ENCODE data around the gene GNAI2.
"Not testable (repeated sequence)": the region's sequence is repeated elsewhere in the genome, so short reads cannot be mapped to it uniquely, and the experiment has no call there.

The GNAI2 gene

DNA sequence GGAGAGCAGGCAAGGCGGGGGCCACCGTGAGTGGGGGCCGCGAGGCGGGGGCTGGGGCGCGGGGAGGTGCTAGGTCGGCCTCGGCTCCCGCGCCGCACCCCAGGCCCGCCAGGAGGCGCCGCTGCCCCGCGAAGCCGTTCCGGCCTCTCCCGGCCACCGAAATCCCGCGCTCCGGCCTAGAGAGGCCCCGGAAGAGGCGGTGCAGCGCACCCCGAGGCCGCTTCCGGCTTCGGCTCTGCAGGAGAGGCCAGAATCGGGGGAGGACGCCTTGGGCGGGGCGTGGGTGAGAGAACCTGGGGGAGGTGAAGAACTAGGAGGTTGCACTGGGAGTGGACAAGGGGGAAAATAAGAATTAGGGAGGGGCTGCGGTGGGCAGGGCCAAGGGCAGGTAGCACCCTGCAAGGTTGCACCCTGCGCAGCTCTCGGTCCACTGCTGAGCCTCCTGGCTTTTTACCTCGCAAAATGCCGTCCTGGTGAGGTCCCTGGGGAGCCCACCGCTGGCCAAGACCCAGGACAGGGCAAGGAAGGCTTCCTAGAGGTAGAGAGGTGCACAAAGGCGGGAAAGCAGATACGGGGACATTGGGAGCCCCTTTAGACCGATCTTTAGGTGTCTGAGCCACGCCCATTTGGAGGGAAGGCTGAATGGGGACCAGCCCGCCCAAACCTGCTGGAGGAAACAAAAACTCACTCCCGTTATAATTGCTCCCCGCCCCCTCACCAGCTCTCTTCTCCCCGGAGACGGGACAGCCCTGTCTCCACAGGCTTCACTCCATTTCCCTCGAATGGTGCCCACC, 8.4 kb upstream of the GNAI2 start:
- H3K4me1 ChIP-seq, result peaks cover 36 to 57% (median 46%) of the 10 kb centered on the region in 10 experiments
- peaks cover 0 to 10% (median 5%) of the 10 kb centered on the region in 11 experiments; a peak in 8 of 22 replicates for H3K27me3 ChIP-seq
- no peak for TF ChIP-seq Cebpa-rat (IDR thresholded peaks at IDR 0.05)
- H3K4me3 ChIP-seq, result peak overlapping the region; percentile 61 to 81 (median 76)
- H4K20me1 ChIP-seq, result no peaks in the 10 kb centered on the region
- H3K4me2 ChIP-seq, result peak overlapping the region; percentile 88 to 100 (median 98)
- no peaks in the 10 kb centered on the region for H3K36me3 ChIP-seq
- H3K27ac ChIP-seq, result peak overlapping the region; percentile 44 to 83 (median 75); a peak in 20 of 22 replicates
- H3K9ac ChIP-seq, result peak overlapping the region; percentile 67 to 84 (median 79)
- H3K9me3 ChIP-seq (replicated peaks in 1 of 11), result no peaks in the 10 kb centered on the region

DNA sequence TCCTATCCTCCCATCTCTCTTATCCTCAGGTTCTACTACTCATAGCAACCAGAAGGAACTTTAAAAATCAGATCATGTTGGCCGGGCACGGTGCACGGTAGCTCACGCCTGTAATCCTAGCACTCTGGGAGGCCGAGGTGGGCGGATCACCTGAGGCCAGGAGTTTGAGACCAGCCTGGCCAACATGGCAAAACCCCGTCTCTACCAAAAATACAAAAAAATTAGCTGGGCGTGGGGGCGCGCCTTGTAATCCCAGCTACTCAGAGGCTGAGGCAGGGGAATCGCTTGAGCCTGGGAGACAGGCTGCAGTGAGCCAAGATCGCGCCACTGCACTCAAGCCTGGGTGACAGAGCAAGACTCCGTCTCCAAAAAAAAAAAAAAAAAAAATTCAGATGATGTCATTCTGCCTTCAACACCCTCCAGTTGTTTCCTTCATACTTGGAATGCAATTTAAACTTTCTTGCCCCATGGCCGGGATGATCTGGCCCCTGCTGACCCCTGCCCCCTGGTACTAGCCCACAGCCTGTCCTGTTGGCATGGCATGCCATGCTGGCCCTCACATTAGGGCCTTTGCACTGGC, 7.7 kb upstream of the GNAI2 start:
- Histone ChIP-seq H3K4me3 (peak overlapping the region; percentile 61 to 81 (median 76)), H3K27ac (peak overlapping the region in 10 of 11 experiments; percentile 57 to 83 (median 76); a peak in 19 of 22 replicates), H3K9ac (peak overlapping the region; percentile 67 to 84 (median 79); a peak in 21 of 22 replicates), H3K4me2 (peak overlapping the region; percentile 88 to 100 (median 98)), H3K4me1 (peaks cover 36 to 62% (median 49%) of the 10 kb centered on the region in 10 experiments)
- H3K36me3 ChIP-seq; H4K20me1 ChIP-seq; H3K9me3 ChIP-seq (replicated peaks in 1 of 11); H3K27me3 ChIP-seq: not testable (repeated sequence)

DNA sequence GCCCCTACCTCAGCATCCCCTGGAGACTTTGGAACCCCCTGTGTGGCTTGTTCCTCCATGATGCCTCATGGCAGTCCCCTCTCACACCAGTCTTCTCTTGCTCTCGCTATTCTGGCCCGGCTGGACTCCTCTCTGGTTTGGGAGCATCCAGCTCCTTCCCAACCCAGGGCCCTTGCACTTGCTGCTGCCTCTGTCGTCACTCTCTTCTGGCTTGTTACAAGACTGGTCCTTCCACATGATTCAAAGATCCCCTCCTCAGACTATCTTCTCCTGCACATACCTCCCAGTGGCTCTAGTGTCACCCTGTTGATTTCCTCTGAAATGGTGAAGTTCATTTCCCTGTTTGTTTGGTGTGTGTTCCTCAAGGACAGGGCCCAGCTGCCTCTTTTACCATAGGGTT, 6.5 kb upstream of the GNAI2 start:
- Histone ChIP-seq H3K27me3 (peaks cover 0 to 4% (median 0%) of the 10 kb centered on the region in 11 experiments; a peak in 4 of 22 replicates), H3K4me3 (no peak overlapping the region), H4K20me1 (no peaks in the 10 kb centered on the region), H3K4me1 (peaks cover 39 to 74% (median 57%) of the 10 kb centered on the region in 10 experiments), H3K4me2 (peak overlapping the region in 9 of 11 experiments; percentile 36 to 100 (median 98); a peak in 12 of 22 replicates), H3K36me3 (no peaks in the 10 kb centered on the region), H3K27ac (peak overlapping the region in 9 of 11 experiments; percentile 6 to 78 (median 70); a peak in 16 of 22 replicates), H3K9me3 (replicated peaks in 1 of 11) (no peaks in the 10 kb centered on the region), H3K9ac (peak overlapping the region in 6 of 11 experiments; percentile 9 to 79 (median 41); a peak in 5 of 22 replicates)
- TF ChIP-seq Cebpa-rat (IDR thresholded peaks at IDR 0.05), result no peak

DNA sequence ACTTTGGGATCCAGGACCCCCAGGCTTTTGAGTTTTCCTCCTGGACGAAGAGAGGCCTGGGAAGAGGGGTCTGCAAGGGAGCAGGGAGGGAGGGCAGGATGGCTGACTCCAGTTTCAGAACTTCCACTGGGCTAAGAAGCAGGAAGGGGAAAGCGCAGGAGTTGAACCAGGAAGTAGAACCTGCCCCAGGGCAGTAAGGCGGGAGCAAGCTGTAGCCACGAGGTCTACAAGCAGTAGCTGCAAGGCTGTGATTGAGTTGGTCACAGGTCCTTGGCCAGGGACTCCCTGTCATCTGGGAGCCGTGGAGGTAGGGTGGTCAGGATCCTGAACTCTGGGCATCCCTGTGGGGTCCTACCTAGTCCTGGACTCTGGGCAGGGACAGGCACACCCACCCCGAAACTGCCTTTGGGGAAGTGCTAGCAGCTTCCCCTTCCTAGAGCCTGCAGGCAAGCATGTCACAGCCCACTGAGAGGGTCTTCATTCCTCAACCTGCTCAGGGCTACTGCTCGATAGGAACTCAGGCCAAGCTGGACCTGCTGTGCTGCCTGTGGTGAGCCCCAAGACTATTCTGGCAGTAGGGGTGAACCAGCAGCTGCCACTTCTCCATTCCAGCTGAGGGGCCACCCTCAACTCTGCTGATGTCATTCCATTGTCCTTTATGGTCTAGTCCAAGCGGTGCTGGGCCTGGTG, 5.8 kb upstream of the GNAI2 start:
- Histone ChIP-seq H3K36me3 (no peaks in the 10 kb centered on the region), H3K4me1 (peaks cover 47 to 82% (median 65%) of the 10 kb centered on the region in 10 experiments), H3K4me3 (no peak overlapping the region), H4K20me1 (no peaks in the 10 kb centered on the region), H3K9me3 (replicated peaks in 1 of 11) (no peaks in the 10 kb centered on the region), H3K27me3 (no peaks in the 10 kb centered on the region; a peak in 1 of 22 replicates), H3K9ac (peak overlapping the region in 5 of 11 experiments; percentile 9 to 45 (median 38); a peak in 4 of 22 replicates), H3K27ac (peak overlapping the region in 9 of 11 experiments; percentile 16 to 73 (median 64); a peak in 15 of 22 replicates), H3K4me2 (peak overlapping the region in 9 of 11 experiments; percentile 4 to 98 (median 54); a peak in 15 of 22 replicates)
- TF ChIP-seq Cebpa-rat (IDR thresholded peaks at IDR 0.05), result no peak

DNA sequence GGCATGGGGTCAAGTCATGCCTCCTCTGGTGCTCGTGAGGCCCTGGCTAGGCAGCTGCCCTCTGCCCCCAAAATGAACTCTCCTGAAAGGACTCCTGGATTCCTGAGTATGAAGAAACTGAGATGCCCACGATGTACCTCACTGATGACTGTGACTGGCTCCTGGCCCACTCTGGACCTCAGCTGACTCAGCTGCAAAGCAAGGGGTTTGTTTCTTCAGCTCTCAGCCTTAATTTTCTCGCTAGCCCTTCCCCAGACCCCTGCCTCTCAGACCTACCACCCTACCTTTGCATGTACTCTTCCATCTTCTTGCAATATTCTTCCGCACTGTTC, 5.2 kb upstream of the GNAI2 start:
- H3K4me2 ChIP-seq, result peak overlapping the region in 8 of 11 experiments; percentile 4 to 98 (median 71); a peak in 14 of 22 replicates
- no peaks in the 10 kb centered on the region for H3K9me3 ChIP-seq (replicated peaks in 1 of 11)
- no peaks in the 10 kb centered on the region for H3K36me3 ChIP-seq
- H3K4me1 ChIP-seq, result peaks cover 48 to 82% (median 65%) of the 10 kb centered on the region in 10 experiments
- peak overlapping the region in 7 of 11 experiments; percentile 22 to 73 (median 70); a peak in 10 of 22 replicates for H3K27ac ChIP-seq
- peak overlapping the region in 1 of 11 experiments; percentile 38; a peak in 1 of 22 replicates for H3K9ac ChIP-seq
- no peak overlapping the region for H3K4me3 ChIP-seq
- no peaks in the 10 kb centered on the region for H4K20me1 ChIP-seq
- H3K27me3 ChIP-seq, result no peaks in the 10 kb centered on the region
- no peak for TF ChIP-seq Cebpa-rat (IDR thresholded peaks at IDR 0.05)

DNA sequence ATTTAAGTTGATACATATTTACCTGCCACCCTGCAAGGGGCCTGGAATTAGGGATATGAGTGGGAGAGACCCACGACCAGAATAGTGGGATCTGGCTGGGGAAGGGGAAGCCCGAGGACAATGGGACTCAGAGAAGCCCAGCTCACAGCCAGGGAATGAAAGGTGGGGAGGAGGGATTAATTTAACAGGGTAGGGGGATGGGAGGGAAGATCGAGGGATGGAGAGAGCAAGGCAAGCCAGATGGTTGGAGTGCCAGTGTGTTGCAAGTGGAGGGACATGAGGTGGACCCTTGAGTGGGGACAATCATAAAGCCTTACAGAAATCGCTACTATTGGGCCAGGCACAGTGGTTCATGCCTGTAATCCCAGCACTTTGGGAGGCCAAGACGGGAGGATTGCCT, 4.4 kb upstream of the GNAI2 start:
- Histone ChIP-seq H3K4me1 (peaks cover 40 to 74% (median 60%) of the 10 kb centered on the region in 10 experiments), H3K27me3 (no peaks in the 10 kb centered on the region), H3K36me3 (no peaks in the 10 kb centered on the region), H3K4me3 (no peak overlapping the region), H3K9ac (no peak overlapping the region), H3K4me2 (peak overlapping the region in 2 of 11 experiments; percentile 88 to 96; a peak in 2 of 22 replicates), H3K27ac (no peak overlapping the region), H4K20me1 (peaks cover 4 to 6% (median 5%) of the 10 kb centered on the region in 11 experiments; a peak in 19 of 22 replicates), H3K9me3 (replicated peaks in 1 of 11) (no peaks in the 10 kb centered on the region)
- no peak for TF ChIP-seq Cebpa-rat (IDR thresholded peaks at IDR 0.05)

DNA sequence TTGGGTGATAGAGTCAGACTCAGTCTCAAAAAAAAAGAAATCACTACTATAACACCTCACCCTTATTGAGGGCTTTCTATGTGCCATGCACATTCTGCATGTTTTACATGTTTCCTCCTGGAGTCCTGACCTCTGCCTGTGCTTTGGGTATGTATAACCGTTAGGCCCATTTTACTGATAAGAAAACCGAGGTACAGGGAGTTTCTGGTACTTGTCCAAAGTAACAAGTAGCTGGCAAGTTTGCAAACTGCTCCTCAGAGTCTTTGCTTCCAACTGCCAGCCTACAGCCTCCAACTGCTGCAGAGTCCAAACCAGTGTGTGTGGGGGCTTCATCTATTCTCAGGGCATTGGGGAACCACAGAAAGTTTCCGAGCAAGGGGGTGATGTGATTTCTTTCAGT, 3.7 kb upstream of the GNAI2 start:
- Histone ChIP-seq H3K27ac (no peak overlapping the region), H3K4me1 (peaks cover 34 to 68% (median 54%) of the 10 kb centered on the region in 10 experiments), H3K36me3 (peaks cover 0 to under 1% (median 0%) of the 10 kb centered on the region in 11 experiments; a peak in 1 of 22 replicates), H3K27me3 (no peaks in the 10 kb centered on the region), H3K9me3 (replicated peaks in 1 of 11) (no peaks in the 10 kb centered on the region), H3K4me2 (no peak overlapping the region), H4K20me1 (peaks cover 8 to 13% (median 12%) of the 10 kb centered on the region in 11 experiments; a peak in 19 of 22 replicates), H3K4me3 (no peak overlapping the region), H3K9ac (no peak overlapping the region)
- TF ChIP-seq Cebpa-rat (IDR thresholded peaks at IDR 0.05), result no peak

DNA sequence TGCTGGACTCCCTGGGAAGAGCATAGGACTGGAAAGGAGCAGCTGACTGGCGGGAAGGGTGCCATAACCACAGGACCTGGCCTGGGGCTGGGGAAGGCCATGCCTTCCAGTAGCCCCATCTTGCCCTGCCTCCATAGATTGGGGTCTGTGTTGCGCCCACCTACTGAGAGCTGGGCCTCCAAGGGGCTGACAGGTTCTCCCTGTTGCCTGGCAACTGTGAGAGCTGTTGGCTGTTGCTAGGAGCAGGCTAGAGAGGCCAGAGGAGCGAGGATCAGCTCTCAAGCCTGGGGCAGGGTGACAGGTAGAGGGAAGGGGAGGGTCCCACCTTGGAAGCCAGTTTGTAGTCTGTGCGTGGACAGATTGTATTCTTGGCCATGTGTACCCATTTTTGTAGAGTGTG, 2.8 kb upstream of the GNAI2 start:
- Histone ChIP-seq H3K4me2 (peak overlapping the region in 2 of 11 experiments; percentile 78 to 90; a peak in 4 of 22 replicates), H3K9me3 (replicated peaks in 1 of 11) (no peaks in the 10 kb centered on the region), H3K27me3 (no peaks in the 10 kb centered on the region), H3K27ac (no peak overlapping the region), H3K9ac (0 out of 22 replicates have a peak overlapping the region, but pooled peaks of 2 of the 11 experiments have one; percentile 11 to 13), H3K4me1 (peaks cover 31 to 62% (median 49%) of the 10 kb centered on the region in 10 experiments), H3K4me3 (no peak overlapping the region), H4K20me1 (peaks cover 10 to 22% (median 18%) of the 10 kb centered on the region in 11 experiments; a peak in 21 of 22 replicates), H3K36me3 (peaks cover 0 to 4% (median under 1%) of the 10 kb centered on the region in 11 experiments; a peak in 7 of 22 replicates)
- TF ChIP-seq Cebpa-rat (IDR thresholded peaks at IDR 0.05), result no peak
